Fibroblast of lung (primary cell): ENCODE results near the gene CFLAR. TPM values are rescaled to one million over a fixed set of nuclear protein-coding genes. Genes with fewer than 3 reads are reported as not detected.
A peak's percentile ranks its signal among the peaks of the same experiment; 100 is the strongest.

Experiments
- DNase-seq, 2 donors: peaks; one replicate each; pipeline versions ENCODE4 v3.0.0 to v3.0.0-alpha.2; 2010; ENCODE audit warnings: low read depth in 2 of 2
- H2AFZ ChIP-seq: 2 replicates; pipeline ENCODE4 v1.5.1; 2012; ENCODE audit warnings: low read length, control low read depth, inconsistent platforms
- H3K27ac ChIP-seq: 2 replicates; pipeline ENCODE4 v1.5.1; 2011; ENCODE audit warnings: low read length, control low read depth; ENCODE audit not compliant: insufficient read depth
- H3K27me3 ChIP-seq: 2 replicates; pipeline ENCODE4 v1.5.1; 2011; ENCODE audit warnings: mild to moderate bottlenecking, low read length; ENCODE audit not compliant: control insufficient read depth, insufficient read depth
- H3K36me3 ChIP-seq: 2 replicates; pipeline ENCODE4 v1.5.1; 2011; ENCODE audit warnings: low read length; ENCODE audit not compliant: control insufficient read depth, insufficient read depth
- H3K4me1 ChIP-seq: 2 replicates; pipeline ENCODE4 v1.5.1; 2011; ENCODE audit warnings: low read length; ENCODE audit not compliant: control insufficient read depth, insufficient read depth; ENCODE audit errors: extremely low read depth
- H3K4me2 ChIP-seq: 2 replicates; pipeline ENCODE4 v1.5.1; 2011; ENCODE audit warnings: low read length, control low read depth; ENCODE audit not compliant: insufficient read depth; ENCODE audit errors: extremely low read depth
- H3K4me3 ChIP-seq, 4 experiments: fragments of 200-600 bp in 1 of 4; sonication (generic) in 1 of 4; replicated peaks in 1 of 4; 2 replicates each; pipeline ENCODE4 v1.5.1; 2011 to 2016; ENCODE audit warnings: low read length in 4 of 4, low read depth in 3 of 4, mild to moderate bottlenecking in 3 of 4, control low read depth in 2 of 4, inconsistent platforms in 1 of 4, mixed read lengths in 1 of 4; ENCODE audit not compliant: insufficient read depth in 1 of 4; ENCODE audit errors: control extremely low read depth in 1 of 4
- H3K79me2 ChIP-seq: 2 replicates; pipeline ENCODE4 v1.5.1; 2012; ENCODE audit warnings: mild to moderate bottlenecking, low read length, inconsistent platforms; ENCODE audit not compliant: control insufficient read depth, insufficient read depth
- H3K9ac ChIP-seq: 2 replicates; pipeline ENCODE4 v1.5.1; 2011; ENCODE audit warnings: mild to moderate bottlenecking, low read length, control low read depth; ENCODE audit not compliant: insufficient read depth
- H3K9me3 ChIP-seq: 2 replicates; pipeline ENCODE4 v1.5.1; 2012; ENCODE audit warnings: low read depth, low read length; ENCODE audit not compliant: control insufficient read depth, insufficient read depth
- H4K20me1 ChIP-seq: 2 replicates; pipeline ENCODE4 v1.5.1; 2011; ENCODE audit warnings: low read length; ENCODE audit not compliant: control insufficient read depth, insufficient read depth; ENCODE audit errors: extremely low read depth
- EZH2 ChIP-seq: IDR thresholded peaks from 2 replicates; pipeline ENCODE4 v1.5.1; 2012; ENCODE audit warnings: low read length, control low read depth, mild to moderate bottlenecking; ENCODE audit errors: missing control alignments
- polyA plus RNA-seq, 2 donors: library from polyadenylated mRNA; depleted of rRNA in 1 of 2; stranded (reverse) in 1 of 2; unstranded in 1 of 2; fragments of >200 nt; gene quantifications; 2 replicates each; pipeline ENCODE4 v1.2.1, GENCODE V29; 2011 to 2012; ENCODE audit warnings: missing spikeins in 1 of 2
- total RNA-seq: library from RNA; depleted of rRNA; stranded (reverse); fragments of >200 nt; gene quantifications from 2 replicates; pipeline ENCODE4 v1.2.1, GENCODE V29; 2014
- TF ChIP-seq, protein P1 (sequence below), 2 donors: IDR thresholded peaks in 1 of 2; conservative IDR thresholded peaks in 1 of 2; 1 replicate in 1 of 2; 2 replicates in 1 of 2; pipeline ENCODE4 v1.5.1; 2011 to 2012; ENCODE audit warnings: low read length in 2 of 2, control low read depth in 1 of 2, inconsistent platforms in 1 of 2, low read depth in 1 of 2, mild to moderate bottlenecking in 1 of 2

CFLAR gene
- total and polyA plus RNA-seq, 2 donors (not counting 1 experiment from before 2014, with no cell fraction given): 39.3 to 80.4 TPM

DNA sequence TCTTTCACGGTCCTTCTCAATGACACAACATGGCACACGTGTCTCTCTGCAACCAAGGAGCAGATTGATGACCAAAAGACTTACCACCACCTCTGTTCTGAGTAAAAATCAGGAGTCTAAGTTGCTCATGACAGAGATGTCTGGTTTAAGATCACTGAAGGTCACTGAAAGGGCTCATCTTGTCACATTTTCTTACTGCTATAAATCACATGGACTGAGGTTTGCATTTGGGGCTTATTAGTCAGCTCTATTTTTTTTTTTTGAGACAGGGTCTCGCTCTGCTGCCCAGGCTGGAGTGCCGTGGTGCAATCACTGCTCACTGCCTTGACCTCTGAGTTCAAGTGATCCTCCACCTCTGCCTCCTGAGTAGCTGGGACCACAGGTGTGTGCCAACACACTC is 19.4 kb downstream of the CFLAR start:
- Histone ChIP-seq H4K20me1 (no peaks in the 10 kb centered on the region), H3K9ac (no peak overlapping the region), H3K4me3 (no peak overlapping the region), H3K9me3 (no peaks in the 10 kb centered on the region), H3K79me2 (peaks cover 12% of the 10 kb centered on the region), H3K4me1 (peaks cover 7% of the 10 kb centered on the region), H3K27me3 (no peaks in the 10 kb centered on the region), H3K36me3 (peaks cover 19% of the 10 kb centered on the region), H2AFZ (no peak overlapping the region), H3K4me2 (peak overlapping the region; percentile 13), H3K27ac (no peak overlapping the region)
- DNase-seq: no peak
- no peak for TF ChIP-seq EZH2
- TF ChIP-seq, protein P1, sequence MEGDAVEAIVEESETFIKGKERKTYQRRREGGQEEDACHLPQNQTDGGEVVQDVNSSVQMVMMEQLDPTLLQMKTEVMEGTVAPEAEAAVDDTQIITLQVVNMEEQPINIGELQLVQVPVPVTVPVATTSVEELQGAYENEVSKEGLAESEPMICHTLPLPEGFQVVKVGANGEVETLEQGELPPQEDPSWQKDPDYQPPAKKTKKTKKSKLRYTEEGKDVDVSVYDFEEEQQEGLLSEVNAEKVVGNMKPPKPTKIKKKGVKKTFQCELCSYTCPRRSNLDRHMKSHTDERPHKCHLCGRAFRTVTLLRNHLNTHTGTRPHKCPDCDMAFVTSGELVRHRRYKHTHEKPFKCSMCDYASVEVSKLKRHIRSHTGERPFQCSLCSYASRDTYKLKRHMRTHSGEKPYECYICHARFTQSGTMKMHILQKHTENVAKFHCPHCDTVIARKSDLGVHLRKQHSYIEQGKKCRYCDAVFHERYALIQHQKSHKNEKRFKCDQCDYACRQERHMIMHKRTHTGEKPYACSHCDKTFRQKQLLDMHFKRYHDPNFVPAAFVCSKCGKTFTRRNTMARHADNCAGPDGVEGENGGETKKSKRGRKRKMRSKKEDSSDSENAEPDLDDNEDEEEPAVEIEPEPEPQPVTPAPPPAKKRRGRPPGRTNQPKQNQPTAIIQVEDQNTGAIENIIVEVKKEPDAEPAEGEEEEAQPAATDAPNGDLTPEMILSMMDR (conservative IDR thresholded peaks at IDR 0.05 in 1 of 2, IDR thresholded peaks at IDR 0.05 in 1 of 2; ENCODE audit: low read depth in 1 of 2, low read length in 2 of 2): no peak

DNA sequence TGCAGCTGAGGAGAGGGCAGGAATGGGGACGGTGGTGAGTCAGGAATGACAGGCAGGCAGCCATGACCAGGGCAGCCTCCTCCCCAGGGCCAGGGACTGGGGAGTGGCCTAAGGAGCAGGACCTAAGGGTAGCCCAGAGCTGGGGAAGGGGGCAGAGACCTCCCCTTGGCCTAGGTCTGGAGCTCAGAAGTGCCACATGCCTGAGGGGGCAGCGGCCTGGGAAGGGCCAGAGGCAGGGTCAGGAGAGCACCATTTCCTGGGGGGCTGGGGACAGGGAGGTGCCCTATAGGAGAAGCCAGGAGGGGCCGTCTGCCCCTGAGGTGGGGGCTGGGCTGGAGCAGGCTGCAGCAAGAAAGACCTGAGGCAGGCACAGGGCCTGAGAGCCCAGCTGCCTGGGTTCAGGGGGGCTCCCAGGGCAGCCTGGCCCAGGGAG is 20.9 kb downstream of the CFLAR start:
- no peak overlapping the region for H3K9ac ChIP-seq
- H3K36me3 ChIP-seq: peaks cover 19% of the 10 kb centered on the region
- peaks cover 5% of the 10 kb centered on the region for H3K79me2 ChIP-seq
- TF ChIP-seq EZH2: no peak
- TF ChIP-seq, protein P1 (conservative IDR thresholded peaks at IDR 0.05 in 1 of 2, IDR thresholded peaks at IDR 0.05 in 1 of 2; ENCODE audit: low read depth in 1 of 2, low read length in 2 of 2): no peak
- no peak overlapping the region for H3K4me3 ChIP-seq
- no peak overlapping the region for H3K4me2 ChIP-seq
- DNase-seq: no peak
- H2AFZ ChIP-seq: no peak overlapping the region
- H3K27me3 ChIP-seq: no peaks in the 10 kb centered on the region
- no peak overlapping the region for H3K27ac ChIP-seq
- H4K20me1 ChIP-seq: no peaks in the 10 kb centered on the region
- H3K9me3 ChIP-seq: no peaks in the 10 kb centered on the region
- H3K4me1 ChIP-seq: no peaks in the 10 kb centered on the region

DNA sequence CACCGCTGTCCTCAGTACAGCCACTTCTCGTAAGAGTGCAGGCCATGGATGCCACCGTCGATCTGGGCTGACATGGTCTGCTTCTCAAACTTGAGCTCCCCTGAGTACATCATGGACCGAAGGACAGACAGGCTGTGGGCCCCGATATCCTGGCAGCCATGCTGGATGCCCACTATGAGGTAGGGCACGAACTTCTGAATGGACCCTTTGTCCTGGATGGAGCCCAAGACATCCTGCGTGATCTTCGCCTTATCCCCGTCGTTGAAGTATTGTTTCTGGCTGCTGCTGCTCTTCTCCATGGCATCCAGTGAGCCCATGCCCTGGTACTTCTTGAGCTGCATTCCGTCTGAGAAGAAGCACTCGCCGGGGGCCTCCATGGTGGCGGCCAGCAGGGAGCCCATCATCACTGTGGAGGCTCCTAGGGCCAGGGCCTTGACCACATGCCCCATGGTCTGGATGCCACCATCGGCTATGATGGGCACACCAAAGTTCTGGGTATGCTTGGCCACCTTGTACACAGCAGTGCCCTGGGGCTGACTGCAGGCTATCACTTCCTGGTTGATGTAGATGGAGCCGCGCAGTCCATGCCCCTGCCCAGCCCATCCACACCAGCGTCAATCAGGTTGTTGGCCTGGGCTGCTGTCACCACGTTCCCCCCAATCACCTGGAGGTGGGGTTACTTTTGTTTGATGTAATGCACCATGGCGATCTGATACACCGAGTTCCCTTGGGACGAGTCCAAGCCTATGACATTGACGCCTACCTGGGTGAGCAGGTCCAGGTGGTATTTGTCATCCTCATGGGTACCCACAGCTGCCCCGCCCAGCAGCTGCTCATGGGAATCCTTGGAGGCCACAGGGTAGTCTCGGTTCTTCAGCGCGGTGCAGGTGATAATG is 21.8 kb downstream of the CFLAR start:
- Histone ChIP-seq H3K27me3 (no peaks in the 10 kb centered on the region), H2AFZ (no peak overlapping the region), H3K36me3 (peaks cover 19% of the 10 kb centered on the region), H3K4me2 (no peak overlapping the region), H3K27ac (no peak overlapping the region), H3K9ac (no peak overlapping the region), H3K9me3 (no peaks in the 10 kb centered on the region), H3K4me1 (no peaks in the 10 kb centered on the region), H3K79me2 (peaks cover 3% of the 10 kb centered on the region), H3K4me3 (no peak overlapping the region), H4K20me1 (no peaks in the 10 kb centered on the region)
- TF ChIP-seq, protein P1 (conservative IDR thresholded peaks at IDR 0.05 in 1 of 2, IDR thresholded peaks at IDR 0.05 in 1 of 2; ENCODE audit: low read depth in 1 of 2, low read length in 2 of 2): no peak
- TF ChIP-seq EZH2: no peak
- DNase-seq: no peak
